Measurements from ENCODE around the gene ZNF488.

- TF ChIP-seq CTCF (conservative IDR thresholded peaks at IDR 0.05; ENCODE audit: low read length) (no peak), EZH2phosphoT487 (IDR thresholded peaks at IDR 0.05; ENCODE audit: borderline replicate concordance) (no peak)
Observed at GRCh38 chr10:47408606-47409005, 24.5 kb upstream of the ZNF488 start.

Data from Loucy (cell line).